ENCODE data around the gene RRAS2. TPM values are rescaled to one million over a fixed set of nuclear protein-coding genes. Genes with fewer than 3 reads are reported as not detected.

RRAS2 gene
- total RNA-seq, 1 experiment from 2014 or later, result 158 TPM

DNA sequence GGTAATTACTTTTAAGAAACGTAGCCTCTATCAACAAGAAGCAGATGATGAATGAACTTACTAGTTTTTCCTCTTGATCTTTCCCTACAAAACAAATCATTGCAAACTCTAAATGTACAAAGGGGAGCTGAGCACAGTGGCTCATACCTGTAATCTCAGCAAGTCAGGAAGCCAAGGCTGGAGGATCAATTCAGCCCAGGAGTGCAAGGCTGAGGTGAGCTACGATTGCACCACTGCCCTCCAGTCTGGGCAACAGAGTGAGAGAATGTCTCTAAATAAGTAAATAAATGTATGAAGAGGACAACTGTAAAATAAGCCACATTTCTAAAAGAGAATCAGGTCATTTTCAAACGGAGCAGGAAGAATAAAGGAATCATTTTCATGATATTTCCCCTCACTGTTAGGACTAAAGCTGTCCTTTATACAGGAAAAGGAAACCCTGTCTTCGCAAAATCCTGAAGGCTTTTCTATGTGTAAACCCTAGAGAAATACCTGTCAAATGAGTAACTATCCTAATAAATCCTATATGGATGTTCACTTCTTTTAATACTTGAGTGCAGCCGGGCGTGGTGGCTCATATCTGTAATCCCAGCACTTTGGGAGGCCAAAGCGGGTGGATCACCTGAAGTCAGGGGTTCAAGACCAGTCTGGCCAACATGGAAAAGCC lies 41.2 kb downstream of the RRAS2 start:
- Histone ChIP-seq H3K79me1 (ENCODE audit: insufficient read depth, low read depth, low read length, poor library complexity, severe bottlenecking) (peaks cover 4% of the 10 kb centered on the region), H3K23me2 (ENCODE audit: insufficient read length, low read depth, low read length, poor library complexity, severe bottlenecking) (no peaks in the 10 kb centered on the region), H3K27ac (ENCODE audit: insufficient read length, low read depth, low read length) (no peak overlapping the region), H2AFZ (ENCODE audit: low read length) (no peak overlapping the region), H3K4ac (ENCODE audit: low read depth, low read length) (no peak overlapping the region), H4K5ac (ENCODE audit: insufficient read length, low read depth, low read length) (no peak overlapping the region), H3K9me3 (ENCODE audit: control insufficient read depth, low read depth, low read length) (no peaks in the 10 kb centered on the region), H2BK5ac (ENCODE audit: insufficient read length, low read length) (peak overlapping the region; percentile 35), H2BK12ac (ENCODE audit: insufficient read length, low read depth, low read length) (no peak overlapping the region), H2BK15ac (ENCODE audit: low read depth, low read length) (no peak overlapping the region), H4K8ac (replicated peaks; ENCODE audit: insufficient read length, low read depth, low read length) (no peak overlapping the region), H3K4me1 (ENCODE audit: insufficient read depth, low read length) (peaks cover 3% of the 10 kb centered on the region; the same call in 1 of the 2 replicates), H4K91ac (ENCODE audit: insufficient read length, low read depth, low read length) (no peak overlapping the region), H3K56ac (ENCODE audit: insufficient read length, low read depth, low read length) (no peak overlapping the region), H3K18ac (ENCODE audit: insufficient read length, low read depth, low read length) (no peak overlapping the region), H3K14ac (ENCODE audit: insufficient read depth, low read length) (no peak overlapping the region), H3T11ph (ENCODE audit: low read length) (no peak overlapping the region), H2BK20ac (ENCODE audit: low read depth, low read length, poor library complexity, severe bottlenecking) (no peak overlapping the region), H3K4me2 (ENCODE audit: insufficient read depth, insufficient read length, low read length) (no peak overlapping the region), H3K79me2 (ENCODE audit: insufficient read depth, low read length) (peaks cover 51% of the 10 kb centered on the region; the same call in 1 of the 2 replicates), H2AK5ac (ENCODE audit: insufficient read length, low read length) (no peak overlapping the region), H3K9ac (ENCODE audit: extremely low read depth, insufficient read length, low read length) (no peak overlapping the region), H4K20me1 (ENCODE audit: control insufficient read depth, insufficient read depth, insufficient read length) (no peaks in the 10 kb centered on the region), H2BK120ac (ENCODE audit: low read depth, low read length, poor library complexity, severe bottlenecking) (no peak overlapping the region), H3K27me3 (ENCODE audit: insufficient read depth, low read length) (no peaks in the 10 kb centered on the region), H3K23ac (ENCODE audit: insufficient read length, low read depth, low read length) (no peak overlapping the region)
- TF ChIP-seq, protein P1, sequence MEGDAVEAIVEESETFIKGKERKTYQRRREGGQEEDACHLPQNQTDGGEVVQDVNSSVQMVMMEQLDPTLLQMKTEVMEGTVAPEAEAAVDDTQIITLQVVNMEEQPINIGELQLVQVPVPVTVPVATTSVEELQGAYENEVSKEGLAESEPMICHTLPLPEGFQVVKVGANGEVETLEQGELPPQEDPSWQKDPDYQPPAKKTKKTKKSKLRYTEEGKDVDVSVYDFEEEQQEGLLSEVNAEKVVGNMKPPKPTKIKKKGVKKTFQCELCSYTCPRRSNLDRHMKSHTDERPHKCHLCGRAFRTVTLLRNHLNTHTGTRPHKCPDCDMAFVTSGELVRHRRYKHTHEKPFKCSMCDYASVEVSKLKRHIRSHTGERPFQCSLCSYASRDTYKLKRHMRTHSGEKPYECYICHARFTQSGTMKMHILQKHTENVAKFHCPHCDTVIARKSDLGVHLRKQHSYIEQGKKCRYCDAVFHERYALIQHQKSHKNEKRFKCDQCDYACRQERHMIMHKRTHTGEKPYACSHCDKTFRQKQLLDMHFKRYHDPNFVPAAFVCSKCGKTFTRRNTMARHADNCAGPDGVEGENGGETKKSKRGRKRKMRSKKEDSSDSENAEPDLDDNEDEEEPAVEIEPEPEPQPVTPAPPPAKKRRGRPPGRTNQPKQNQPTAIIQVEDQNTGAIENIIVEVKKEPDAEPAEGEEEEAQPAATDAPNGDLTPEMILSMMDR (conservative IDR thresholded peaks at IDR 0.05), result no peak
- no peaks in the 10 kb centered on the region for H3K27me3 Mint-ChIP-seq (ENCODE audit: low read depth)
- no CpG with 5 or more reads among the region's 7 CpGs for WGBS (ENCODE audit: extremely low coverage, insufficient read length, low lambda C conversion rate)
- H3K36me3 Mint-ChIP-seq (ENCODE audit: insufficient read depth in 1 of 3, low read depth in 3 of 3), result peaks cover 0 to 14% (median 2%) of the 10 kb centered on the region in 3 experiments; a peak in 4 of 7 replicates
- H3K4me3 Mint-ChIP-seq, result no peak overlapping the region
- H3K9me3 Mint-ChIP-seq, result no peaks in the 10 kb centered on the region
- peak overlapping the region in 2 of 3 experiments; percentile 46 to 58; a peak in 4 of 7 replicates for H3K27ac Mint-ChIP-seq
- DNase-seq, result no peak
- H3K4me1 Mint-ChIP-seq, result peaks cover 47 to 59% of the 10 kb centered on the region in 2 experiments

All from H9 (cell line).